ENCODE measurements around the gene DCAF5.
A peak's percentile ranks its signal among the peaks of the same experiment; 100 is the strongest.
"Not testable (repeated sequence)": the region's sequence is repeated elsewhere in the genome, so short reads cannot be mapped to it uniquely, and the experiment has no call there.

The DCAF5 gene

DNA sequence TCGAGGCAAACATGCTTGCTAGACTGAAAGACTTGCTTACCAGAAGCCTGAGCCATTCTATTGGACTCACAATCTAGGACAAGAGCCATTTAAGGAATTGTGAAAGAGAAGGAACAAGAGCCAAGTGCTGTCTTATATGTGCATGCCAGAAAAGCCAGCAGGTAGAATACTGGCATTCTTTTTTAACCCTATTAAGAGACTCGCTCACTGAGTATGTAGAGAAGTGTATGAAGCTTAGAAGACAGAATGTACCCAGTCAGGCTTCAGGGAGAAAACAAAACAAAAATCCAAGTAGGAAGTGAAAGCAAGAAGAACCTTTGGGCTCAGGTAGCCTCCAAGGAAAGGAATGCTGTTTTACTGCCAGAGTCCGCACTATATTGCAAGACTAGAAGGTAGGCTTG is 65.9 kb downstream of the DCAF5 start:
- H3K4me3 ChIP-seq (ENCODE audit: extremely low read depth, insufficient read depth, low read length, poor library complexity, severe bottlenecking), result no peak overlapping the region
- H3K4me1 ChIP-seq (ENCODE audit: control insufficient read depth, insufficient read depth, low read length, poor library complexity, severe bottlenecking), result peaks cover 8% of the 10 kb centered on the region
- 94 to 100% methylated on average over 2 of the region's 3 CpGs for WGBS, 2 experiments (ENCODE audit: insufficient coverage in 2 of 2)
- H3K36me3 ChIP-seq (ENCODE audit: control insufficient read depth, insufficient read depth, low read length), result peaks cover 68% of the 10 kb centered on the region
- no peak overlapping the region for H3K27ac ChIP-seq (ENCODE audit: low read depth, low read length, severe bottlenecking)
- H3K9me3 ChIP-seq (ENCODE audit: control insufficient read depth, low read length), result no peaks in the 10 kb centered on the region

DNA sequence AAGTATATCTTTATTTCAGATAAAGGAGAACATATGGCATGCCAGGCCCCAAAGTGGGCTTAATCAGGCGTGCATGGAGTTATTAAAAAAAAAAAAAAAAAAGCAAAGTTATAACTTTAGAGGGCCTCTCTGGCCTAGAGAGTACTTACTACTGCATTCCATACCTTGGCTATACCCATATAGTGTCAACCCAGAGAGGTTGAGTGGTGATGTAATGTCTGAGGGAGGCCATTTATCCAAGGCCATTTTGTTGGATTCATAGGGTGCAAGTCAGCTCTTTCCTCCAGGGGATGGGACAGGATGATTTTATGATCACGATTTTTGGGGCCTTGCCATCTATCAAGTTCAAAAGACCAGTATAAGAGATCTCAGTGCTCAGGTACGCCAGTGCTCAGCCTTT is 66.4 kb downstream of the DCAF5 start:
- Histone ChIP-seq H3K4me1 (ENCODE audit: control insufficient read depth, insufficient read depth, low read length, poor library complexity, severe bottlenecking) (peaks cover 9% of the 10 kb centered on the region), H3K27ac (ENCODE audit: low read depth, low read length, severe bottlenecking) (no peak overlapping the region), H3K36me3 (ENCODE audit: control insufficient read depth, insufficient read depth, low read length) (peaks cover 69% of the 10 kb centered on the region), H3K9me3 (ENCODE audit: control insufficient read depth, low read length) (no peaks in the 10 kb centered on the region), H3K4me3 (ENCODE audit: extremely low read depth, insufficient read depth, low read length, poor library complexity, severe bottlenecking) (no peak overlapping the region)
- WGBS, 2 experiments (ENCODE audit: insufficient coverage in 2 of 2), result 100% methylated on average over 1 to 2 of the region's 3 CpGs

GRCh38 chr14:69084023-69084422 is 68.9 kb downstream of the DCAF5 start:
- Histone ChIP-seq H3K4me1 (ENCODE audit: control insufficient read depth, insufficient read depth, low read length, poor library complexity, severe bottlenecking) (peaks cover 31% of the 10 kb centered on the region), H3K9me3 (ENCODE audit: control insufficient read depth, low read length) (no peaks in the 10 kb centered on the region), H3K4me3 (ENCODE audit: extremely low read depth, insufficient read depth, low read length, poor library complexity, severe bottlenecking) (no peak overlapping the region), H3K36me3 (ENCODE audit: control insufficient read depth, insufficient read depth, low read length) (peaks cover 48% of the 10 kb centered on the region), H3K27ac (ENCODE audit: low read depth, low read length, severe bottlenecking) (no peak overlapping the region)
- 44 to 100% methylated on average over 1 to 2 of the region's 4 CpGs for WGBS, 2 experiments (ENCODE audit: insufficient coverage in 2 of 2)

DNA sequence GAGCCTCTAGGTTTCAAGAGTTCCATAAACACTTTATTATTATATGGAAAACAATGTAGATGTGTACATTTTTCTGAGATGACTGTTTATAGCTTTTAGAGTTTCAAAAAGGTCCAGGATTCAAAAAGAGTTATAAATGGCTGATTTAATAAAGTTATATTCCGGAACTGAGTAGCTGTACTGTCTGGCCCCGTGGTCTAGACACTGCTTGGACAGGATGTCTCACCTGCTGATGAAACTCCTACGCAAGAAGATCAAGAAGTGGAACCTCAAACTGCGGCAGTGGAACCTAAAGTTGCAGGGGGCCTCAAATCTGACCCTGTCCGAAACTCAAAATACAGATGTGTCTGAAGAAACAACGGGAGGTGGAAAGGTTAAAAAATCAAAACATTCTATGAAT is 69.7 kb downstream of the DCAF5 start:
- Histone ChIP-seq H3K9me3 (ENCODE audit: control insufficient read depth, low read length) (no peaks in the 10 kb centered on the region), H3K4me1 (ENCODE audit: control insufficient read depth, insufficient read depth, low read length, poor library complexity, severe bottlenecking) (peaks cover 38% of the 10 kb centered on the region), H3K4me3 (ENCODE audit: extremely low read depth, insufficient read depth, low read length, poor library complexity, severe bottlenecking) (no peak overlapping the region), H3K27ac (ENCODE audit: low read depth, low read length, severe bottlenecking) (no peak overlapping the region), H3K36me3 (ENCODE audit: control insufficient read depth, insufficient read depth, low read length) (peaks cover 47% of the 10 kb centered on the region)
- WGBS, 2 experiments (ENCODE audit: insufficient coverage in 2 of 2), result 95 to 96% methylated on average over 5 to 6 of the region's 6 CpGs

GRCh38 chr14:69081271-69081670 is 71.6 kb downstream of the DCAF5 start:
- WGBS, 2 experiments (ENCODE audit: insufficient coverage in 2 of 2), result 100% methylated on average over 1 of the region's 2 CpGs; no CpG with 5 or more reads in 1 of the 2 experiments
- H3K36me3 ChIP-seq (ENCODE audit: control insufficient read depth, insufficient read depth, low read length), result peaks cover 39% of the 10 kb centered on the region
- no peaks in the 10 kb centered on the region for H3K9me3 ChIP-seq (ENCODE audit: control insufficient read depth, low read length)
- H3K4me3 ChIP-seq (ENCODE audit: extremely low read depth, insufficient read depth, low read length, poor library complexity, severe bottlenecking), result no peak overlapping the region
- no peak overlapping the region for H3K27ac ChIP-seq (ENCODE audit: low read depth, low read length, severe bottlenecking)
- H3K4me1 ChIP-seq (ENCODE audit: control insufficient read depth, insufficient read depth, low read length, poor library complexity, severe bottlenecking), result peaks cover 41% of the 10 kb centered on the region

DNA sequence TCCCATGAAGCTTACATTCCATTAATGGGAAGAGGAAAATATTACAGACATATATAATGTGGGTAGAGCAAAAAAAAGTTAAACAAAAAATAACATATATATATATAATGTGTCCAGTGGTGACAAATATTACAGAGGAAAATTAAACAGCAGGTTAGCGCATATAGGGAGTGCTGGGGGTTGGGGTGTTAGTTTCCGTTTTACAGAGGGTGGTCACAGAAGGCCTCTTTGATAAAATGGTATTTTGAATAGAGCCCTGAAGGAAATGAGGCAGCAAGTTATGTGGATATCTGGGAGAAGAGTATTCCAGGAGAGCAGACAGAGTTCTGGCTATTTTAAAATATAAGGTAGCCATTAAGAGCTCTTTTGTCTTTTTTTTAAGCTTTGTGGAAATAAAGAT is 73.2 kb downstream of the DCAF5 start:
- H3K27ac ChIP-seq (ENCODE audit: low read depth, low read length, severe bottlenecking), result peak overlapping the region; percentile 94
- H3K4me3 ChIP-seq (ENCODE audit: extremely low read depth, insufficient read depth, low read length, poor library complexity, severe bottlenecking), result no peak overlapping the region
- 83 to 95% methylated on average over 2 of the region's 2 CpGs for WGBS, 2 experiments (ENCODE audit: insufficient coverage in 2 of 2)
- H3K4me1 ChIP-seq (ENCODE audit: control insufficient read depth, insufficient read depth, low read length, poor library complexity, severe bottlenecking), result peaks cover 41% of the 10 kb centered on the region
- H3K9me3 ChIP-seq (ENCODE audit: control insufficient read depth, low read length), result no peaks in the 10 kb centered on the region
- H3K36me3 ChIP-seq (ENCODE audit: control insufficient read depth, insufficient read depth, low read length), result peaks cover 39% of the 10 kb centered on the region

DNA sequence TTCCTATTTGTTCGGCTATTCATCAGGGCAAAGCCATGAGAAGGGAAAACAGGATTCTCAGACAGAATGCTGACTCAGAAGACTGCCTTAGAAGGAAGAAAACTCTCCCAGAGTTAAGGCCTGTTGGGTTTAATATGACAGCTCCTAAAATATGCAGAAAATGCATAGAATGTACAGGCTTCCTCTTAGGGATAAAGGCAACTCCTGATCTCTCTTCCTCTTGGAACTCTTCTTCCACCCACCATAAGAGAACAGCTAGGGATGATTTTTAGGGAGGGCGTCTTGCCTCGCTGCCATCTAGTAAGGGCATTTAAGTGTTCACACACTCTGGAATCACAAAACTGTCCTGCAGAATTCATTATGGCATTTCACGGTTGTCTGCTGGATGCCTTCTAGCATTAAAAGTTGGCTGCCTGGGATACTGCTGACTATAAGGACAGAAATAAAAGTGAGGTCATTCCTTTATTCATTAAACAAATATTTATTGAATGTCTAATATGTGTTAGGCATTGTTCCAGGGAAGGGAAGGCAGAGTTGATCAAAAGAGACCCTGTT is 73.7 kb downstream of the DCAF5 start:
- H3K4me1 ChIP-seq (ENCODE audit: control insufficient read depth, insufficient read depth, low read length, poor library complexity, severe bottlenecking), result peaks cover 41% of the 10 kb centered on the region
- 83 to 85% methylated on average over 3 of the region's 4 CpGs for whole genome bisulfite sequencing, 2 experiments (ENCODE audit: insufficient coverage in 2 of 2)
- H3K27ac ChIP-seq (ENCODE audit: low read depth, low read length, severe bottlenecking), result peak overlapping the region; percentile 94
- H3K9me3 ChIP-seq (ENCODE audit: control insufficient read depth, low read length), result no peaks in the 10 kb centered on the region
- peaks cover 39% of the 10 kb centered on the region for H3K36me3 ChIP-seq (ENCODE audit: control insufficient read depth, insufficient read depth, low read length)
- no peak overlapping the region for H3K4me3 ChIP-seq (ENCODE audit: extremely low read depth, insufficient read depth, low read length, poor library complexity, severe bottlenecking)

- H3K4me1 ChIP-seq (ENCODE audit: control insufficient read depth, insufficient read depth, low read length, poor library complexity, severe bottlenecking), result peaks cover 37% of the 10 kb centered on the region
- no peak overlapping the region for H3K4me3 ChIP-seq (ENCODE audit: extremely low read depth, insufficient read depth, low read length, poor library complexity, severe bottlenecking)
- H3K9me3 ChIP-seq (ENCODE audit: control insufficient read depth, low read length), result no peaks in the 10 kb centered on the region
- peaks cover 40% of the 10 kb centered on the region for H3K36me3 ChIP-seq (ENCODE audit: control insufficient read depth, insufficient read depth, low read length)
- H3K27ac ChIP-seq (ENCODE audit: low read depth, low read length, severe bottlenecking), result peak overlapping the region; percentile 94
Observed at GRCh38 chr14:69077841-69078240, 75.1 kb downstream of the DCAF5 start.

DNA sequence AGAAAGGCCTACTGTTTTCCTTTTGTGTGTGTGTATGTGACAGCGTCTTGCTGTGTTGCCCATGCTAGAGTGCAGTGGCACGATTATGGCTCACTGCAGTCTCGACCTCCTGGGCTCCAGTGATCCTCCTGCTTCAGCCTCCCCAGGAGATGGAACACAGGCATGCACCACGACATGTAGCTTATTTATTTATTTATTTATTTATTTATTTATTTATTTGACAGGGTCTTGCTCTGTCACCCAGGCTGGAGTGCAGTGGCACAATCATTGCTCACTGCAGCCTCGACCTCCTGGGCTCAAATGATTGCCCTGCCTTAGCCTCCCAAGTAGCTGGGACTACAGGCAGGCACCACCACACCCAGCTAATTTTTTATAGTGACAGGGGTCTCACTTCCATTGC is 75.7 kb downstream of the DCAF5 start:
- not testable (repeated sequence) for H3K9me3 ChIP-seq (ENCODE audit: control insufficient read depth, low read length); H3K27ac ChIP-seq (ENCODE audit: low read depth, low read length, severe bottlenecking); H3K4me3 ChIP-seq (ENCODE audit: extremely low read depth, insufficient read depth, low read length, poor library complexity, severe bottlenecking)
- Histone ChIP-seq H3K4me1 (ENCODE audit: control insufficient read depth, insufficient read depth, low read length, poor library complexity, severe bottlenecking) (peaks cover 37% of the 10 kb centered on the region), H3K36me3 (ENCODE audit: control insufficient read depth, insufficient read depth, low read length) (peaks cover 41% of the 10 kb centered on the region)
- WGBS, 2 experiments (ENCODE audit: insufficient coverage in 2 of 2), result 94 to 100% methylated on average over 3 of the region's 5 CpGs

- Histone ChIP-seq H3K27ac (ENCODE audit: low read depth, low read length, severe bottlenecking) (no peak overlapping the region), H3K36me3 (ENCODE audit: control insufficient read depth, insufficient read depth, low read length) (peaks cover 42% of the 10 kb centered on the region), H3K4me3 (ENCODE audit: extremely low read depth, insufficient read depth, low read length, poor library complexity, severe bottlenecking) (no peak overlapping the region), H3K9me3 (ENCODE audit: control insufficient read depth, low read length) (no peaks in the 10 kb centered on the region), H3K4me1 (ENCODE audit: control insufficient read depth, insufficient read depth, low read length, poor library complexity, severe bottlenecking) (peaks cover 30% of the 10 kb centered on the region)
- WGBS, 2 experiments (ENCODE audit: insufficient coverage in 2 of 2), result 88 to 100% methylated on average over 1 of the region's 3 CpGs
Observed at GRCh38 chr14:69076341-69076740, 76.6 kb downstream of the DCAF5 start.

- WGBS, 2 experiments (ENCODE audit: insufficient coverage in 2 of 2), result no CpG with 5 or more reads among the region's 1 CpG
- peaks cover 58% of the 10 kb centered on the region for H3K36me3 ChIP-seq (ENCODE audit: control insufficient read depth, insufficient read depth, low read length)
Observed at GRCh38 chr14:69073915-69074314, 79.0 kb downstream of the DCAF5 start.

More at GRCh38 chr14:69073915-69074314, 79.0 kb downstream of the DCAF5 start:
- no peaks in the 10 kb centered on the region for H3K9me3 ChIP-seq (ENCODE audit: control insufficient read depth, low read length)
- H3K27ac ChIP-seq (ENCODE audit: low read depth, low read length, severe bottlenecking), result no peak overlapping the region
- H3K4me3 ChIP-seq (ENCODE audit: extremely low read depth, insufficient read depth, low read length, poor library complexity, severe bottlenecking), result no peak overlapping the region
- peaks cover 15% of the 10 kb centered on the region for H3K4me1 ChIP-seq (ENCODE audit: control insufficient read depth, insufficient read depth, low read length, poor library complexity, severe bottlenecking)
